Umbilical cord (tissue), 2 donors: ENCODE measurements around the gene ATP10A. TPM values are rescaled to one million over a fixed set of nuclear protein-coding genes. Genes with fewer than 3 reads are reported as not detected.

ENCODE experiments used
- DNase-seq: peaks from one replicate; pipeline ENCODE4 v3.0.0-alpha.2; 2015; ENCODE audit warnings: low spot score
- total RNA-seq: library from RNA; depleted of rRNA; stranded (reverse); fragments of >200 nt; gene quantifications from one replicate; pipeline ENCODE4 v1.2.3, GENCODE V29; 2014; ENCODE audit warnings: low replicate concordance; ENCODE audit not compliant: insufficient read depth

Gene ATP10A
- total RNA-seq, 1 donor from 2014 or later, result 18.3 TPM

DNA sequence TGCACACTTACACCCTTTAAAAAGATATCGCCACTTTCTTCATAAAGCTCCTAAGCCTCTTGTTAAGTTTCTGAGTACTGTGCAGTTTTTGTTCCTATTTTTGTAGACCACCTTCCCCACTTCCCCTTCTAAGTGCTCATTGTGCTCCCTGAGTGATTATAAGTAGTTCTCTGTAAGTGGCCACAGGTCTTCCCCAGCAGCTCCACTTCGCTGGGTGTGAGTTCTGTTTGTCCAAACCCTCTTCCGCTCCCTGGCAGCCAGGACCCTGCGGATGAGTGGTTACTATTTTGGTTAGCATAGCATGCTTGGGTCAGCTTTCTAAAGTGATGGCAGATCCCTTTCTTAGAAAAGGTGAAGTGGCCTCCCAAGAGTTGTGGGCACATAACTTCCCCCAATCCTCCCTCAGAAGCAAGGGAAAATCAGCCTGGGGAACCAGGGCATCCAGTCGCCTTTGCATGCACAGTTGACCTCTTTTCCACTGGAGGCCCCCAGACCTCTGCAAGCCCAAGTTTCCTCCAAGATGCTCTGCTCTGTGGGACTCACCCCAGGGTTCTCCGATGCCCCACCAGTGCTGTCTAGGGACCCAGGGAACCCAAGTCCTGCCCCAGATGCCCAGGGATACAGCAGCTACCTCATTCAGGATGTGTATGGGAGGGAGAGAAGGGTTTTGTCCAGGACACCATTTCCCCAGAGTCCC lies 69.6 kb downstream of the ATP10A start:
- peak; percentile 51 for DNase-seq

DNA sequence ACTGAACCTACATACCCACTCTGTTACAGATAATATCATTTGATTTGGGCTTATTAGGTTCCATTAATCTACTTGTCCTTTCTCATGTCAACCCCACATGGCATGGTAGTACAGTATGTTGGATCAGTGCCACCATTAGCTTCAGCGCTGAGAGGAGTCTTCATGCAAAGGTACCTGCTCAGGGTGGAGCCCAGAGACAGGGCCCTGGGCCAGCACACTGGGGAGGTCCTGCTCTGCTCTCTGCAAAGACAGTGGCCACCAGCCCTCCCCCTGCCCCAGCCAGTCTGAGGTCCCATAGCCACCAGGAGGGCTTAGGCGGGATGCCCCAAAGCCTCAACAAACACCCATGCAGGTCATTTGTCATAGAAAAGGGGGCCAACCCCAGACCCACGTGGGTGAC lies 71.0 kb downstream of the ATP10A start:
- DNase-seq, result no peak

DNA sequence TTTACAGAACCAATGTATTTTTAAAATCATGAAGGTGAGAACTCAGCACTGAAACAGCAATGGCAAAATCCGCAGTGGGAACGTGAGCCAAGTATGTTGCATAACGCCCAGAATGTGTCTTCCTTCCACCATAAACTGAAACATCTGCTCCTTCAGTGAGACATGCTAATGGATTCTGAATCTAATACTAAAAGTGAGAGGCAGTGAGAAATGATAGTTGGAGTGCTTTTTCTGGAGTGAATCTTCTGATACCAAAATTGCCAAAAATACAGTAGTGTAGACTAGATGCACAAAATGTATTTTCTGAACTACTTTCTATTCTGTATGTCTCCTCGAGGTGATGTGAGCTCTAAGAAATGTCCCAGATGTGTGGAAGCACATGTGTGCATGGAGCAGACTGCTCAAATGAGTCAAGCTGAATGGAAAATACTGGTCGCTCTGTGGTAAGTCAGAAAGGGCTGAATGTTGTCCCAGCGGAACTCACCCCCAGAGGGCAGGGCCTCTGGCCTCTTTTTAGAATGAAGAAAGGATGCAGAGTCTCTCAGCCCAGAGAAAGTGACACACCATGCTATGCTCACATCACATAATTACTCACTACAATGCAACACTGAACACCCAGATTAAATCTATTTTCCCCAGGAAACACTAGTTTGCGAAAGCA lies 73.0 kb downstream of the ATP10A start:
- peak; percentile 80 for DNase-seq

DNA sequence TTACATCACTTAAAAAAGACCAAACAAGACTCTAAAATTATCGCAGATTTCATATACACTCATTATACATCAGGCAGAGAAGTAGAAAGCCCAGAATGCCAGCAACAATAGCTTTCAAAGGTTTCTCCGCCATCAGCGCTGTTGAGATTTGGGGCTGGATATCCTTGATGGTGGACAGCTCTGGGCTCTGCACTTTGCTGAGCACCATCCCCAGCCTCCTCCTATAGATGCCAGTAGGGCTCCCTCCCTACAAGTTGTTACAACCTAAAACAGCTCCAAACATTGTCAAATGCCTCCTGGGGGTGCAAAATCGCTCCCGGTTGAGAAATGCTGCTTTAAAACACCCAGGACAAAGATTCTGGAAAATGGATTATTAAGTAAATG lies 73.5 kb downstream of the ATP10A start:
- no peak for DNase-seq

DNA sequence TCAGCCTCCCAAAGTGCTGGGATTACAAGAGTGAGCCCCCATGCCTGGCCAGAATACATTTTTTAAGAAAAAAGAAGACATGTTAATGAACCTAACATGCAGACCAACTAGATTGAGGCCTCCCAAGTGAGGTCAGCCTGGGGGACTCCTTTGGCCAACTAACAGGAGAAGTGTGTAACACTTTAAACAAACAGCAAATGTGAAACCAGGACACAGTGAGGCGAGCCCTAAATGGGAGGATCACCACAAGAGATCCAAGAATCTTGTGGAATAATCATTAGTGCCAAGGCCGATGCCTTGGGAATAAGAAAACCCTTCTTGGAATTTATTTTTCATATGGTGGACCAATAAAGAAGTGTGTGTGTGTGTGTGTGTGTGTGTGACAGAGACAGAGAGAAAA lies 73.9 kb downstream of the ATP10A start:
- DNase-seq, result no peak

DNA sequence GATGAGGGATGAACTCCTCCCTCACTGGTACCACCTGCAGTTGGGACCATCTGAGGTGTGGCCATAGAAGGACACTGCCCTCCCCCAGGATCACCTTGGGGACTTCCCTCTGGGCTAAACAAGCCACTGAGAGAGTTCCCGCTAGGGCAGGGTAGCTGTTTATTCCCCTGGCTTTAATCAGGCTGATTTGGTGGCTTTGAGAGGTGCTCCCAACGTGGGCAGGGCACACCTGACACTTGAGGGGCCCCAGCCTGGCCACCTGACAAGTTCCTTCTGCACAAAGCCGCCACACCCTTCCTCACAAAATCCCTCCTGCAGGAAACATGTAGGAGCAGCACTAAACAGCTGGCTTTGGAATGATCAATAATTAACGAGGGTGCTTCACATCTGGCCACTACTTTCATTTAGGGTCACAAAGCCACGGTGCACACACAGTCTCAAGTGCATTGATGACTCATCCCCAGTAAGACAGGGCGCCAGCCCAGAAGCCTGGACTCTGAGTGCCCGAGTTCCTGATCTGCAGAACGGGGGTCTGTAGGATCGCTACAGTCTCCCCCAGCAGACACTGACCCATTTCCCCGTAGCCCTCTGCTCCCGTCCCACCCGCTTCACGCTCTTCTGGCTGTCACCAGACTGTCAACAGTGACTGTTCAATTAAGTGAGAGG lies 75.1 kb downstream of the ATP10A start:
- DNase-seq, result no peak

DNA sequence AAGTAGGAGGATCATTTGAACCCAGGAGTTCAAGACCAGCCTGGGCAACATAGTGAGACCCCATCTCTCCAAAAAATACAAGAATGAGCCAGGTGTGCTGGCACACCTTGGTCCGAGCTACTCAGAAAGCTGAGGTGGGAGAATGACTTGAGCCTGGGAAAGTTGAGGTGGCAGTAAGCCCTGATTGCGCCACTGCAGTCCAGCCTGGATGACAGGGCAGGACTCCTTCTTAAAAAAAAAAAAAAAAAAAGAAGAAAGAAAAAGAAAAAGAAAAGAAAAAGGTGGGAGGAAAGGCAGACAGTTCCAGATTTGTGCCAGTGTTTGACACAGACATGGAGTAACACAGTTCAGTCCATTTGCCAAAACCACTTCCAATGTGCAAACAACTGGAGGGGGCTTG lies 75.7 kb downstream of the ATP10A start:
- DNase-seq, result no peak

DNA sequence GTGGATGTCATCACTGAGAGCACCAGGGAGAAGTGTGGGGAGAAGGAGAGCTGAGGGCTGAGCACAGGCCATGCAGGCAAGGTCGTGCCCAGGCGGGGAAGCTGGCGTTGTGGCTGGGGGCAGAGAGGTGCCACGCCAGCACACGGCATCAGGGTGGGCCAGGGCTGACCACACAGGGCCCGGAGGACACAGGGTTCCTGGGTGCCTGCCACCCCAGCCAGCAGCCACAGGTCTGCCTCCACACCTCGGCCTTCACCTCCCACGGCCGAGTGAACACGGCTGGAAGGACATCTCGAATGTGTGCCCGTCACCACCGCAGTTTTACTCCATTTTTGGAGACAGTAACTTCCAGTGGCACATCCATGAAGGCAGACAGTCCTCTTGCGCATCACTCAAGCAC lies 77.1 kb downstream of the ATP10A start:
- DNase-seq, result no peak

DNA sequence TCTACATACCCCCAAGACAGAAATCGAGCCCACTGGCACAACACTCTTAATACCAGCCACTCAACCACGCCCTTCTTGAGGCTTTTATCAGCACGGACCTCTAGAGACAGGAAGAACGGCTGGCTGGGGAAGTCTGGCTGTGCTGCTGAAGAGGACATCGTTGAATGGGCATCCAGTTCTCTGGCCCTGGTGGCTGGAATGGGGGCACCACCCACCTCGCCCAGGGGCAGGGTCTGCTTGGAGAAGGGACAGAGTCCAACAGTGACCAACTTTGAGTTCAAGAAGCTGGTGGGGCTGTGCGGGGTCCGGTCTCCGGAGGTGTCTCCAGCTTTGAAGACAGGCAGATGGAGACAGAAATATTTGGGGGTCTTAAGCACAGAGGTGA lies 77.5 kb downstream of the ATP10A start:
- no peak for DNase-seq

DNA sequence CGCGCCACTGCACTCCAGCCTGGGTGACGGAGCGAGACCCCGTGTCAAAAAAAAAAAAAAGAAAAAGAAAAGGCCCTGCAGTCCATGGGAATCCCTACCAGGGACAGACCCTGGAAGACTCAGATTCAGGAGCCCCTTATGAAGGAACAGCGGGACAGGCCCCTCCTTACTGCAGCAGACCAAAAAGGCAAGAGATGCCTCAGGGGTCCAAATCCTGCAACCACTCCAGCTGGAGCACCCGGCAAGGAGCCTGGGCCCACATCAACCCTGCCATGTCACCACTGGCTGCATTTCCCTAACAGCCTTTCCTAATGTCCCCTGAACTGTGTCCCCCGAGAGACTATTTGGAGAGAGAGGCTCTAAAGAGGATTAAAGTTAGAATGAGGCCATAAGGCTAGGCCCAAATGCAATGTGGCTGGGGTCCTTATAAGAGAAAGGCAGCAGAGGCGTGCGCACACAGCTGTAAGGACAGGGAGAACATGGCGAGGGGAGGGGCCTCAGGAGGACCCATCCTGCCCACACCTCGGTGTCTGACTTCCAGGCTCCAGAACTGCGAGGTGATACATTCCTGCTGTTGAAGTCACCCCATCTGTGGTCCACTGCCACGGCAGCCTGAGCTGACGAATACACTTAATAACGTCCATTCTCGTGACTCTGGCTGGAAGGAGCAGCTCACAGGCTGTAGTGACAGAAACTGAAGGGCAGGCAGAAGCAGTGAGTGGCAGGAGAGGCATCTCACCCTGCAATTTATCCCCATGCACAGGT lies 78.1 kb downstream of the ATP10A start:
- no peak for DNase-seq

DNA sequence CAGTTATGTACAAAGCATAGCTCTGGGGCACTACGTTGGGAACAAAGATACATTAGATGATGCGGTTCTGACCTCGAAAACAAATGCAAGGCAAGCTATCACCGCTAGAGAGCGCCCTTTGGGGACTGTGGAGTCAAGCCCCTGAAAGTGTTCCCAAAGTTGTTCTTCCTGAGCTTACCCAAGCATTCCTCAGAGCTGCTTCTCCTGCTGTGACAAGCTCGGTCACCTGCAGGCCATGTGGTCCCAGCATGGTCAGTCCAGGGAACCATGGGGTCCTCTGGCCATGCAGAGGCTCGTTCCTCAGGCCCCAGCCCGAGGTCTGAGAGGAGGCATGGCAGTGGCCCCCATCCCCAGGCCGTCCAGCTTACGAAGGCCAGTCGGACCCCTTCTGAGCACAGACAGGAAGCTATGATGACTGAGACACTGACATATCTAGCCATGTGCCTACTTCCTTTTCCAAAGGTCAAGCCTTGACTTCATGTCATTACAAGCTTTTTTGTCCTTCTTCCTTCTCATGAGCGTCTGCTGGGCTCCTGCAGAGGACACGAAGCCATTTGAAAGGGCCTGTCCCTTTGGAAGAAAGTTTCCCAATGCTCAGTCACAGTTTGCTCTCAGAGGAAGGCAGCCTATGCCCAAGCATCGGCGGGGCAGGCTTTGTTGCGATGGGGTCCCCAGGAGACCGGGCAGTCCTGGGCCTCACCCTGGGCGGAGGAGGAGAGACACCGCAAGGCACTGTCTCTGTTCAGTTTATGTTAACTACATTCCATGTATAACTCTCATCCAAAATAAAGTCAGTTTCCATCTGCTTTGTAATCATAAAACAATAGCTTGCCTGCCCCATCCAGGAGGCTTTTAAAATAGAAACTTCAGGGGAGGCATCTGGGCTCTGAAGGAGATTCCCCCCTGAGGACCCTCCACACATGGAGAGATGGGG lies 79.3 kb downstream of the ATP10A start:
- no peak for DNase-seq

DNA sequence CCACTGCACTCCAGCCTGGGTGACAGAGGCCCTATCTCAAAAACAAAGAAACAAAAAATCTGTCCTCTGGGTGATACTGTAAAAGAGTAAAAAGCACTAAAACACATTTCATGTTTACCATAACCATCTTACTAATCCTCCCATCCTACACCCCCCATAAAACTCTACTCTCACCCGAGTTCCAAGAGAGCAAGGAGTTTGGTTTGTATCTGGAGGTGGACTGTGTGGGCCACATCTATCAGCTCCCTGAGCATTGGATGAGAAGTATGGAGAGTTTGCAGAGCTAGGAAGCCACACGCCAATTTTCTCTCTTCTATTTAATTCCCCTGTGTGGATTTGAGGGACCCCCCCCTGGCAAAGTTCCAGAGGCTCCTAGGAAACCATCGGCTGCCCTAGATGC lies 80.0 kb downstream of the ATP10A start:
- no peak for DNase-seq

DNA sequence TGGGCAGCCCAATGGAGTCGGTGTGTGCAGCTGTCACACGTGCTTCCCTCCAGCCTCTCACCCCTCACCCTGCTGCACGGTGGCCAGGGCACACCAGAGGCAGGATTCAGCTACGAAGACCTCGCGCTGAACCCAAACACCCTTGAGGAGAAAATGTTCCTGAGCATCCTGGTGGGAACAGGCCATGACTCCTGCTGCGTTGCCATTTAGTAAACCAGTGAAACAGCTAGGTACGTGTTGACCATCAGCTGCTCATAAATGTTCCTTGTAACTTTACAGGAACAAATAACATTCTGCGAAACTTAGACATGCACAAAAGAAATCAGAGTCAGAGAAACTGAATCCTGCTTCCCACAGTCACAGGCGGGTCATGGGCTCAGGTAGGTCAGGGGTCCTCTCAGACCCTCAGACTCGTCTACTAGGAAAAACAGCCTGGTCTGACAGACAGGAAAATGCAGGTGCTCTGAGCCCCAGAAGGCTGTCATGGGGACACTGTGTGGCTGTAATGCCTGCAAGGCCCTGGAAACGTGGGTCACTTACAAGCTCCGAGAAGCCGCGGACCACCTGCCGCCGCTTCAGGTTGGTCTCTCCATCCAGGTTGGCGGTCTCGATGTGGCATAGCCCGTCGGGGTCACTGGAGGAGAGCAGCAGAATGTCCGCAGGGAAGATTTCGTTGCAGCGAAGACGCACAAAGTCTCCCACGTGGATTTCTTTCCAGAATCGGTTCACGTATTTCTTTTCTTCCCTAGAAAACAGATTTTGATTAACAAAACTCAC lies 82.5 kb downstream of the ATP10A start:
- DNase-seq, result no peak

DNA sequence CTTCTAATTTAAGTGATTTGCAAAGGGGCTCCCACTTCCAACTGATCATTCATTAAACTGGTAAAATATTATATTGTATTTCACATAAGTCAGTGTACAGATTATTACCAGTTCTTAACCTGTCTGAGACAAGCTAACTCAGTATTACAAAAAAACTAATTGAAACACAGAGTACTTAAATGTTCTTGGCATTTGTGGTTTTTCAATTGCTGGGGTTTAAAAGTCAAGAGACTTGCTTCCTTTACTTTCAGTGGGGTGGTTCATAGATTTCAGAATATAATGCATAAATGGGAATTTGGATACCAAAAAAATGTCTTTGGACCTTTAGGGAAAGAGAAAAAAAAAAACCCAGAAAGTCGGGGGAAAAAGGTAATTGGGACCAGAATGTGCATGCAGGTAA lies 85.0 kb downstream of the ATP10A start:
- no peak for DNase-seq

DNA sequence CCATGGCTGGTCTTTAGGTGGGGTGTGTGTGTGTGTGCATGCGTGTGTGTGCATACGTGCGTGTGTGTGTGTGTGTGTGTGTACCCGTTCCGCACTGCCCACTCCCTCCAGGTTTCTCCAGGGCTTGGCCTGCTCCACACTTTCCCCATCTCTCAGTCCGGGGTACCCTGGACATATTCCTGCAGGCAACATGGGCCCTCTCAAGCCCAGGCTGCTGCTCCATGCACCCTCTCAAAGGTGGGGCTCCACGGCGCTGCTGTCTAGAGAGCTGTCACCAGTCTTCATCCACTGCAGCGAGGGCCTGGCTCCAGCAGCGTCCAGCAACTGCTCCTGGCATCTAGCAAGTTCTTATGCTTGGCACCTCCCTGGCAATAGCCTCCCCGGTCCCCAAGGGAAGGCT lies 86.1 kb downstream of the ATP10A start:
- no peak for DNase-seq

DNA sequence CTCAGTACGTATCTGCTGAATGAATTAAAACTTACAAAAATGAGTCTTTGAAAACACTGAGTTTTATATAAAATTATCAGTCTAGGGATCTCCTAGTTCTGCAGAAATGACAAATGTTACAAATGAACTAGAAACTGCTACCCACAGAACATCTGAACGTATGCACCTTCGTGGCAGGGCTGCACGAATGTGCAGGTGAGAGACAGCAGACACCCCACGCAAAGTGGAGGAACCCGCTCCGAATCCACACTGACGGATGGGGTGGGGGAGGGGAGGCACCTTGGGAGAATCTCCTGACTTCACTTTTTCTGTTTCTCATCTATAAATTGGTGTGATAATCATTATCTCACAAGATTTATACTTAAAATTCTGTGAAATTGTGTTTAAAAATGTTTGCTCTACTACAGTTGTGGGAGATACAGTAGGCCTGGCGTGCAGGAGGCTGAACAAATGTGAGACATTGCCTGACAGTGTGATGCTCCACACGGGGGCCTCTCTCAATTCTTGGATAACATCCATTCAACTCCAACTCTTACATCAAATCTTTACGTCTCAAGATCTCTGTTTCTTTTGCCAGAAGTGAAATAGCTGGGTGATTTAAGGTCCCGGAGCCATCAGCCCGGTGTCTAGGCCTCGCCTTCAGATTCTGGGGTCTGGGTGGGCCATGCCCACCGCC lies 86.9 kb downstream of the ATP10A start:
- no peak for DNase-seq

DNA sequence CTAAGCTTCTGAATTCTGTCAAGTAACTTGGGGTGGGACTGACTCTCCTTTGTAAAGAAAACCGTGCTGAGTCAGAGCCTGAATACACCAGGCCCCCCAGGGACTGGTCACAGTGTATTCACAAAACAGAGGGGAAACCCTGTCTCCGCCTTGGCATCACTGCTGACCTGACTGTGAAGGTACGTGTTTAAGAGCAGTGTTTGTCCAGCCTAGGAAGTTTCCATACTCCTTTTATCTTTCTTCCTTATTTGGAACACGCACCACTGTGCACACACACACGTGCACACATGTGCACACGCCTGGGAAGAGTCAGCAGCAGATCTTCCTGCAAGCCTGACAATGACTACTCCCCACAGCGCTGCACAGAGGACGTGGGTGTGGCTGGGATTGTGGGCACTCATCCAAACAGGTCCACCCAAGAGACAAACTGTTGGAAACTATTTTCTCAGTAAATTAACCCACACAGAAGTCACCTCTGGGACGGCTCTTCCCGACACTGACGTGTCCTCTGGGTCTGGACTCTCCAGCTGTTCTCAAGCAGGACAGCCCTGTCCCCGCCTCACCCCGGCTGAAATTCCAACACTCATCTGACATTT lies 87.7 kb downstream of the ATP10A start:
- peak; percentile 30 for DNase-seq

DNA sequence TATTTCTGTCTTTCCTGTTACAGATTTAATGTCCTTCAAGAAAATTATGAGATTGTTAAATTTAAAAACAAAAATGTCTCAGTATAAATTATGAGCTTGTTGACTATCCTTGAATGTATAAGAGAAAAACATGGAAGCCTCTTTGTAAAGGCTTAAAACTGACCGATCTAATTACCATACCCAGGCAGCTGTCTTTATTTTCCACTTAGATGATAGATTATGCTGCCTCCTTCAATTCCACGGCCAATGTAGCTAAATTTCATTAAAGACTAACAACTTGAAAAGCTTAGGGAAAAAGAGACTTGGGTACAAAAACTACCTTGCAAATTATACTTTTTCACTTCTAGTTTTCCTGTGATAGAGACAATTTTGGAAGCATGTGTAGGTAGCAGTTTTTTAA lies 88.3 kb downstream of the ATP10A start:
- DNase-seq, result no peak

DNA sequence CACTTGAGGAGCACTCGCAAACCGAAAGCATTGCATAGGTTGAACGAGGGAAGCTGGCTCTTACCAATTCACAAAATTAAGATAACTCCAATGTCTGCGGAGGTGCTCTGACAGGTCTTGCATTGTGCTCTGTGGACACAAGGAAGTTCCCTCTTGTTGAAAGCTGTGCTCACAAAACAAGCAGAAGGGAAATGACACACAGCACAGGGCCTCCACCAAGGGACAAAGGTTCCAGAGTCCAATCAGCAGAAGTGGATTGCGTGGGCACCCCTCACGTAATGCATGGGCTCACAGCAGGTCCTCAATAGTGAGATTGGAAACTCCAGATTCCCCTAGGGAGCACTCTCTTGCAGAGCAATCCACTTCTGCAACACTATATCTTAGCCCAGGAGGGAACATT lies 89.9 kb downstream of the ATP10A start:
- DNase-seq, result no peak

DNA sequence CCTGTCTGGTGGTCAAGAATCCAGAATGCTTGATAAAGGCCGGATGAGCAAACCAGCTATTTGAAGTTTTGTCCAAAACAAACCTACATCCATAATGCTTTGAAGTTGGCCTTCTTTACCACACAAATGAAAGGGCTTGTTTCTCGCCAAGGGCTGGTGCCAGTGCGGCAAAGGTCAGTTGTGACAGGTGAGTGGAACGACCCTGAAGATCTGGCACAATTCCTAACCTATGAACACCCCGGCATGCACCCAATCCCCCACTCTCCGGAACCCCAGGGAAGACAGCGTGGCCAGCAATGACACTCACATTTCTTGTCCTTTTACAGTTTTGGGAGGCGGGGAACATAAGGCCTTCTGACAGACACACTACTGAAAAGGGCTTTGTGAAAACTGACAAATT lies 90.6 kb downstream of the ATP10A start:
- no peak for DNase-seq
